IMR-90 (cell line): Measurements from ENCODE around the gene MTLN. TPM values are rescaled to one million over a fixed set of nuclear protein-coding genes. Genes with fewer than 3 reads are reported as not detected.

Experiments
- ATAC-seq: fragments of 200-7000 bp; cut with Tn5 transposase; 2 replicates; pipeline ENCODE4 v1.9.1; 2020; ENCODE audit warnings: low read depth, mild to moderate bottlenecking, moderate library complexity
- BruUV-seq: library from RNA; stranded (reverse); fragments of 400-500 nt; replicated peaks from 2 replicates; lab custom pipeline; 2021; lab: Mats Ljungman, UMichigan
- CTCF ChIA-PET: fragments of 300-600 bp; formaldehyde crosslinking; extraction: SDS; loops from one replicate; lab custom pipeline; 2021; ENCODE audit warnings: antibody characterized with exemption; lab: Yijun Ruan, JAX
- POLR2A ChIA-PET: fragments of 300-600 bp; sonication (Branson Sonifier 250); formaldehyde crosslinking; loops from one replicate; lab custom pipeline; 2022; ENCODE audit warnings: antibody characterized with exemption; ENCODE audit not compliant: unreplicated experiment; lab: Charles Lee
- DNase-seq: peaks from one replicate; pipeline ENCODE4 v3.0.0; 2013
- H2AFZ ChIP-seq: replicated peaks from 2 replicates; pipeline ENCODE3; 2013; ENCODE audit warnings: low read length, mild to moderate bottlenecking; ENCODE audit not compliant: poor library complexity
- H2AK5ac ChIP-seq: 2 replicates; pipeline ENCODE4 v1.6.1; 2013; ENCODE audit warnings: low read depth, low read length, inconsistent platforms
- H2AK9ac ChIP-seq: replicated peaks from 2 replicates; pipeline ENCODE3; 2013; ENCODE audit warnings: mild to moderate bottlenecking, low read depth, low read length, moderate library complexity; ENCODE audit not compliant: poor library complexity
- H2BK120ac ChIP-seq: 2 replicates; pipeline ENCODE4 v1.6.1; 2013; ENCODE audit warnings: low read depth, low read length, inconsistent platforms
- H2BK15ac ChIP-seq: 3 replicates; pipeline ENCODE4 v1.6.1; 2013; ENCODE audit warnings: low read depth, low read length, inconsistent platforms
- H2BK20ac ChIP-seq: 2 replicates; pipeline ENCODE4 v1.6.1; 2013; ENCODE audit warnings: low read depth, mild to moderate bottlenecking, inconsistent platforms, low read length, moderate library complexity
- H2BK5ac ChIP-seq: 2 replicates; pipeline ENCODE4 v1.6.1; 2013; ENCODE audit warnings: mild to moderate bottlenecking, low read depth, low read length, inconsistent platforms; ENCODE audit not compliant: poor library complexity, severe bottlenecking
- H3K14ac ChIP-seq: replicated peaks from 2 replicates; pipeline ENCODE4 v1.6.1; 2013; ENCODE audit warnings: low read depth, low read length, inconsistent platforms
- H3K18ac ChIP-seq: 2 replicates; pipeline ENCODE4 v1.6.1; 2013; ENCODE audit warnings: low read depth, low read length, control low read depth
- H3K23ac ChIP-seq: 2 replicates; pipeline ENCODE4 v1.6.1; 2013; ENCODE audit warnings: low read depth, low read length, inconsistent platforms
- H3K27ac ChIP-seq: 2 replicates; pipeline ENCODE4 v1.5.1; 2013; ENCODE audit warnings: mild to moderate bottlenecking, control low read depth, low read length; ENCODE audit not compliant: insufficient read depth
- H3K27me3 ChIP-seq: 2 replicates; pipeline ENCODE4 v1.6.1; 2013; ENCODE audit warnings: low read length; ENCODE audit not compliant: control insufficient read depth, insufficient read depth
- H3K36me3 ChIP-seq: 2 replicates; pipeline ENCODE4 v1.6.1; 2013; ENCODE audit warnings: low read length, mixed read lengths; ENCODE audit not compliant: control insufficient read depth, insufficient read depth
- H3K4ac ChIP-seq: 2 replicates; pipeline ENCODE4 v1.6.1; 2013; ENCODE audit warnings: low read depth, low read length, inconsistent platforms
- H3K4me1 ChIP-seq: 2 replicates; pipeline ENCODE4 v1.6.1; 2013; ENCODE audit warnings: low read length, mixed read lengths; ENCODE audit not compliant: control insufficient read depth, insufficient read depth
- H3K4me2 ChIP-seq: 2 replicates; pipeline ENCODE4 v1.6.1; 2013; ENCODE audit warnings: low read depth, mild to moderate bottlenecking, control low read depth, low read length, moderate library complexity
- H3K4me3 ChIP-seq: 2 replicates; pipeline ENCODE4 v1.5.1; 2013; ENCODE audit warnings: low read depth, mild to moderate bottlenecking, control low read depth, low read length, moderate library complexity; ENCODE audit not compliant: insufficient read depth
- H3K56ac ChIP-seq: 2 replicates; pipeline ENCODE4 v1.6.1; 2013; ENCODE audit warnings: low read length, inconsistent platforms; ENCODE audit not compliant: insufficient read depth; ENCODE audit errors: extremely low read depth
- H3K79me1 ChIP-seq, 2 experiments: 2 replicates each; pipeline ENCODE4 v1.6.1; 2013; ENCODE audit warnings: low read length in 2 of 2, inconsistent platforms in 1 of 2, low read depth in 1 of 2
- H3K9ac ChIP-seq: 2 replicates; pipeline ENCODE4 v1.6.1; 2013; ENCODE audit warnings: low read depth, low read length, control low read depth
- H3K9me1 ChIP-seq: 2 replicates; pipeline ENCODE4 v1.6.1; 2013; ENCODE audit warnings: low read length, inconsistent platforms; ENCODE audit not compliant: insufficient read depth
- H3K9me3 ChIP-seq: 2 replicates; pipeline ENCODE4 v1.6.1; 2013; ENCODE audit warnings: low read length; ENCODE audit not compliant: control insufficient read depth, insufficient read depth
- H4K20me1 ChIP-seq: 2 replicates; pipeline ENCODE4 v1.6.1; 2013; ENCODE audit warnings: low read length, inconsistent platforms; ENCODE audit not compliant: insufficient read depth
- H4K5ac ChIP-seq: 2 replicates; pipeline ENCODE4 v1.6.1; 2013; ENCODE audit warnings: mild to moderate bottlenecking, low read depth, low read length, control low read depth
- H4K8ac ChIP-seq, 2 experiments: 2 replicates each; pipeline ENCODE4 v1.6.1; 2013; ENCODE audit warnings: low read depth in 2 of 2, low read length in 2 of 2, control low read depth in 1 of 2, inconsistent platforms in 1 of 2
- H4K91ac ChIP-seq: 2 replicates; pipeline ENCODE4 v1.6.1; 2013; ENCODE audit warnings: low read depth, low read length, inconsistent platforms; ENCODE audit not compliant: insufficient read depth
- BHLHE40 ChIP-seq: fragments of 150-350 bp; IDR thresholded peaks from 2 replicates; pipeline ENCODE4 v1.6.1; 2016; ENCODE audit warnings: mild to moderate bottlenecking, low read depth, low read length
- CEBPB ChIP-seq: IDR thresholded peaks from 2 replicates; pipeline ENCODE4 v1.6.1; 2012; ENCODE audit warnings: low read depth, low read length, improper control_type of control experiment
- CHD1 ChIP-seq: IDR thresholded peaks from 2 replicates; pipeline ENCODE4 v1.6.1; 2012; ENCODE audit warnings: low read depth, low read length, improper control_type of control experiment
- FOS ChIP-seq: fragments of 150-350 bp; IDR thresholded peaks from 2 replicates; pipeline ENCODE4 v1.6.1; 2016; ENCODE audit warnings: low read depth, low read length
- MAFK ChIP-seq: IDR thresholded peaks from 2 replicates; pipeline ENCODE4 v1.6.1; 2012; ENCODE audit warnings: low read depth, low read length, improper control_type of control experiment
- MAZ ChIP-seq: IDR thresholded peaks from 2 replicates; pipeline ENCODE4 v1.6.1; 2012; ENCODE audit warnings: low read depth, mild to moderate bottlenecking, low read length, improper control_type of control experiment, moderate library complexity, borderline replicate concordance
- MXI1 ChIP-seq: IDR thresholded peaks from 2 replicates; pipeline ENCODE4 v1.6.1; 2012; ENCODE audit warnings: low read depth, mild to moderate bottlenecking, low read length, moderate library complexity, borderline replicate concordance
- NFE2L2 ChIP-seq: fragments of 150-350 bp; IDR thresholded peaks from 2 replicates; pipeline ENCODE4 v1.6.1; 2016; ENCODE audit warnings: low read depth, mild to moderate bottlenecking, low read length
- POLR2A ChIP-seq: IDR thresholded peaks from 2 replicates; pipeline ENCODE4 v1.6.1; 2012; ENCODE audit warnings: mild to moderate bottlenecking, low read depth, low read length
- RAD21 ChIP-seq: IDR thresholded peaks from 2 replicates; pipeline ENCODE4 v1.6.1; 2012; ENCODE audit warnings: low read length, improper control_type of control experiment
- RCOR1 ChIP-seq: IDR thresholded peaks from 2 replicates; pipeline ENCODE4 v1.6.1; 2012; ENCODE audit warnings: mild to moderate bottlenecking, low read length, improper control_type of control experiment; ENCODE audit not compliant: insufficient replicate concordance
- RFX5 ChIP-seq: IDR thresholded peaks from 2 replicates; pipeline ENCODE4 v1.8.0; 2012; ENCODE audit warnings: low read depth, mild to moderate bottlenecking, low read length, moderate library complexity
- SMC3 ChIP-seq: fragments of 150-350 bp; IDR thresholded peaks from 2 replicates; pipeline ENCODE4 v1.6.1; 2016; ENCODE audit warnings: low read depth, mild to moderate bottlenecking, antibody characterized with exemption, low read length, moderate library complexity
- WGBS, 2 experiments: methylation state at CpG; one replicate each; pipeline versions ENCODE4 v1.1.5 to v1.1.7; 2013; ENCODE audit warnings: missing lambda C conversion rate in 2 of 2; ENCODE audit not compliant: insufficient read length in 1 of 2; ENCODE audit errors: extremely low coverage in 2 of 2; 5-methylcytosine and 5-hydroxymethylcytosine counted together
- dilution Hi-C: fragments of 300-500 bp; cut with HindIII; formaldehyde crosslinking; loops from one replicate; pipeline ENCODE4 v1.14.3; 2018; ENCODE audit warnings: low sequenced_read_pairs; ENCODE audit not compliant: unreplicated experiment
- in situ Hi-C: fragments of 300-500 bp; cut with MboI; formaldehyde crosslinking; loops from 3 replicates; pipeline ENCODE4 v1.14.3; 2019; ENCODE audit warnings: low sequenced_read_pairs, inconsistent platforms, mixed read lengths
- intact Hi-C: fragments of 100-400 bp; cut with micrococcal nuclease; formaldehyde crosslinking; loops from 2 replicates; pipeline ENCODE4 v1.10.0; 2022
- polyA plus RNA-seq, 3 experiments: library from polyadenylated mRNA; depleted of rRNA; stranded (reverse); fragments of >200 nt; gene quantifications; 2 replicates each; pipeline ENCODE4 v1.2.3, GENCODE V29; 2012; ENCODE audit warnings: low replicate concordance in 1 of 3
- total RNA-seq: library from RNA; depleted of rRNA; stranded (reverse); fragments of >200 nt; gene quantifications from 2 replicates; pipeline ENCODE4 v1.2.3, GENCODE V29; 2012
- TF ChIP-seq, protein P1 (sequence below): fragments of 150-350 bp; IDR thresholded peaks from 2 replicates; pipeline ENCODE4 v1.6.1; 2016; ENCODE audit warnings: low read depth, mild to moderate bottlenecking, low read length, moderate library complexity, borderline replicate concordance
- TF ChIP-seq, protein P2 (sequence below): conservative IDR thresholded peaks from 2 replicates; pipeline ENCODE4 v1.5.1; 2012; ENCODE audit warnings: mild to moderate bottlenecking, low read depth, low read length, improper control_type of control experiment
- TF ChIP-seq, protein P3 (sequence below): fragments of 150-350 bp; IDR thresholded peaks from 2 replicates; pipeline ENCODE4 v1.6.1; 2017; ENCODE audit warnings: mild to moderate bottlenecking, antibody characterized with exemption, low read length, low read depth

The MTLN gene
- total and polyA plus RNA-seq, 2 of the 4 experiments (the other 2 are of a cell fraction): 13.5 to 14.5 TPM

DNA sequence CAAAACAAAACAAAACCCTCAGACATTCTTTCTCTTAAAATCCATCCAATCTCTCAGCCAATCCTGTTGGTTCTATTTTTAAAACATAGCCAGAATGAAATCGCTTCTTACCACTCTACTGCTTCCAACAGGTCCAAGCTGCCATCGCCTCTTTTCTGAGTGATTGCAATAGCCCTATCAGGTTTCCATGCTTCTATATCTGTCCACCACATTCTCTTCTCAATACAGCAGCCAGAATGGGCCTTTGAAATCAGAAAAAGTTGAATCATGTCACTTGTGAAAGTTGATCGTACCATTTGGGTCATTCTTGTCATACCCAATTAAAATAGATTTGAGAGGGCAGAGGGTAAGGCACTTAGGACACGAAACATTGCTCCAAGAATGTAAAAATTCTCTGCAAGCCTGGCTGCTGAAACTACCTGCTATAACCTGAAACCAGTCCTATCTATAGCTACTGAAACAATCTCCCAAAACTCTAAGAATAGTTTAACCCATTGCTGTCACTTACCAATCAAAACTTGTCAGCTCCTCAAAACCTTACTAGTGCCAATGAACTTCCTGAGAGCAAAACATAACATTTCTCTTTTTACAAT lies 3.3 kb upstream of the MTLN start:
- Histone ChIP-seq H2BK20ac (no peak overlapping the region), H3K9me3 (no peaks in the 10 kb centered on the region), H2AK5ac (no peak overlapping the region), H4K8ac (no peak overlapping the region), H4K20me1 (no peaks in the 10 kb centered on the region), H3K4me2 (no peak overlapping the region), H3K27ac (no peak overlapping the region), H3K4me1 (no peaks in the 10 kb centered on the region; the same call in 1 of the 2 replicates), H2BK120ac (no peak overlapping the region), H4K91ac (no peak overlapping the region), H3K36me3 (no peaks in the 10 kb centered on the region), H3K14ac (no peak overlapping the region), H3K9me1 (peaks cover 3% of the 10 kb centered on the region; the same call in 1 of the 2 replicates), H3K4ac (no peak overlapping the region), H2BK15ac (no peak overlapping the region), H3K27me3 (peaks cover 23% of the 10 kb centered on the region), H2AK9ac (no peak overlapping the region), H3K56ac (no peak overlapping the region), H3K9ac (no peak overlapping the region), H4K5ac (no peak overlapping the region), H3K23ac (no peak overlapping the region), H3K79me1 (peaks cover 5 to 19% of the 10 kb centered on the region in 2 experiments), H2AFZ (no peak overlapping the region), H3K18ac (no peak overlapping the region), H3K4me3 (no peak overlapping the region), H2BK5ac (no peak overlapping the region)
- intact Hi-C loops (no loop called here), in situ Hi-C loops (no loop called here), dilution Hi-C loops (no loop called here)
- ChIA-PET POLR2A (no interaction called here), CTCF (no interaction called here)
- TF ChIP-seq CEBPB (no peak), RCOR1 (no peak), RAD21 (no peak), BHLHE40 (no peak), FOS (no peak), POLR2A (no peak), NFE2L2 (no peak), MAZ (no peak), SMC3 (no peak), MAFK (no peak), CHD1 (no peak), MXI1 (no peak), RFX5 (no peak)
- TF ChIP-seq, protein P1, sequence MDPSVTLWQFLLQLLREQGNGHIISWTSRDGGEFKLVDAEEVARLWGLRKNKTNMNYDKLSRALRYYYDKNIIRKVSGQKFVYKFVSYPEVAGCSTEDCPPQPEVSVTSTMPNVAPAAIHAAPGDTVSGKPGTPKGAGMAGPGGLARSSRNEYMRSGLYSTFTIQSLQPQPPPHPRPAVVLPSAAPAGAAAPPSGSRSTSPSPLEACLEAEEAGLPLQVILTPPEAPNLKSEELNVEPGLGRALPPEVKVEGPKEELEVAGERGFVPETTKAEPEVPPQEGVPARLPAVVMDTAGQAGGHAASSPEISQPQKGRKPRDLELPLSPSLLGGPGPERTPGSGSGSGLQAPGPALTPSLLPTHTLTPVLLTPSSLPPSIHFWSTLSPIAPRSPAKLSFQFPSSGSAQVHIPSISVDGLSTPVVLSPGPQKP: no peak
- TF ChIP-seq, protein P2, sequence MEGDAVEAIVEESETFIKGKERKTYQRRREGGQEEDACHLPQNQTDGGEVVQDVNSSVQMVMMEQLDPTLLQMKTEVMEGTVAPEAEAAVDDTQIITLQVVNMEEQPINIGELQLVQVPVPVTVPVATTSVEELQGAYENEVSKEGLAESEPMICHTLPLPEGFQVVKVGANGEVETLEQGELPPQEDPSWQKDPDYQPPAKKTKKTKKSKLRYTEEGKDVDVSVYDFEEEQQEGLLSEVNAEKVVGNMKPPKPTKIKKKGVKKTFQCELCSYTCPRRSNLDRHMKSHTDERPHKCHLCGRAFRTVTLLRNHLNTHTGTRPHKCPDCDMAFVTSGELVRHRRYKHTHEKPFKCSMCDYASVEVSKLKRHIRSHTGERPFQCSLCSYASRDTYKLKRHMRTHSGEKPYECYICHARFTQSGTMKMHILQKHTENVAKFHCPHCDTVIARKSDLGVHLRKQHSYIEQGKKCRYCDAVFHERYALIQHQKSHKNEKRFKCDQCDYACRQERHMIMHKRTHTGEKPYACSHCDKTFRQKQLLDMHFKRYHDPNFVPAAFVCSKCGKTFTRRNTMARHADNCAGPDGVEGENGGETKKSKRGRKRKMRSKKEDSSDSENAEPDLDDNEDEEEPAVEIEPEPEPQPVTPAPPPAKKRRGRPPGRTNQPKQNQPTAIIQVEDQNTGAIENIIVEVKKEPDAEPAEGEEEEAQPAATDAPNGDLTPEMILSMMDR: no peak
- TF ChIP-seq, protein P3, sequence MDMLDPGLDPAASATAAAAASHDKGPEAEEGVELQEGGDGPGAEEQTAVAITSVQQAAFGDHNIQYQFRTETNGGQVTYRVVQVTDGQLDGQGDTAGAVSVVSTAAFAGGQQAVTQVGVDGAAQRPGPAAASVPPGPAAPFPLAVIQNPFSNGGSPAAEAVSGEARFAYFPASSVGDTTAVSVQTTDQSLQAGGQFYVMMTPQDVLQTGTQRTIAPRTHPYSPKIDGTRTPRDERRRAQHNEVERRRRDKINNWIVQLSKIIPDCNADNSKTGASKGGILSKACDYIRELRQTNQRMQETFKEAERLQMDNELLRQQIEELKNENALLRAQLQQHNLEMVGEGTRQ: no peak
- WGBS, 2 experiments: 70% methylated on average over 3 of the region's 4 CpGs; no CpG with 5 or more reads in 1 of the 2 experiments
- DNase-seq: no peak
- no peak for ATAC-seq
- no TSS peak for BruUV-seq
